Tibial nerve (tissue), 4 donors: ENCODE results near the gene RASGEF1B. TPM values are rescaled to one million over a fixed set of nuclear protein-coding genes. Genes with fewer than 3 reads are reported as not detected.
A peak's percentile ranks its signal among the peaks of the same experiment; 100 is the strongest.
"Not testable (repeated sequence)": the region's sequence is repeated elsewhere in the genome, so short reads cannot be mapped to it uniquely, and the experiment has no call there.

Experiments
- DNase-seq, 2 donors: peaks; one replicate each; pipeline ENCODE4 v3.0.0-alpha.2; 2019; ENCODE audit warnings: low spot score in 2 of 2
- H3K27ac ChIP-seq, 4 donors: fragments of 200-600 bp; sonication (generic) in 3 of 4; one replicate each; pipeline ENCODE4 v1.5.1; 2017 to 2019; ENCODE audit warnings: mild to moderate bottlenecking in 1 of 4
- H3K27me3 ChIP-seq, 2 donors: fragments of 200-600 bp; sonication (generic) in 1 of 2; one replicate each; pipeline versions ENCODE4 v1.5.1 to v1.6.0; 2017 to 2019
- H3K36me3 ChIP-seq, 3 donors: fragments of 200-600 bp; sonication (generic); one replicate each; pipeline ENCODE4 v1.5.1; 2018 to 2019
- H3K4me1 ChIP-seq, 4 donors: fragments of 200-600 bp; sonication (generic) in 3 of 4; one replicate each; pipeline ENCODE4 v1.5.1; 2017 to 2019
- H3K4me3 ChIP-seq, 4 donors: fragments of 200-600 bp; sonication (generic) in 3 of 4; one replicate each; pipeline ENCODE4 v1.5.1; 2017 to 2019; ENCODE audit warnings: mild to moderate bottlenecking in 1 of 4, moderate library complexity in 1 of 4
- H3K9me3 ChIP-seq, 4 donors: fragments of 200-600 bp; sonication (generic) in 3 of 4; one replicate each; pipeline ENCODE4 v1.5.1; 2017 to 2019
- EP300 ChIP-seq, 2 donors: sonication (generic); formaldehyde crosslinking; IDR thresholded peaks; one replicate each; pipeline ENCODE4 v1.6.1; 2017; ENCODE audit warnings: antibody characterized with exemption in 2 of 2, mild to moderate bottlenecking in 1 of 2
- POLR2A ChIP-seq, 2 donors: fragments of 450-650 bp; IDR thresholded peaks; one replicate each; pipeline ENCODE4 v1.6.1; 2017; ENCODE audit warnings: antibody characterized with exemption in 2 of 2, mild to moderate bottlenecking in 2 of 2, moderate library complexity in 2 of 2
- WGBS, 2 donors: methylation state at CpG; one replicate each; pipeline ENCODE4 v1.1.5; 2018; 5-methylcytosine and 5-hydroxymethylcytosine counted together
- total RNA-seq, 4 donors: library from RNA; depleted of rRNA; stranded (reverse); fragments of >200 nt; gene quantifications; one replicate each; pipeline ENCODE4 v1.1.0, GENCODE V29; 2016
- TF ChIP-seq, protein P1 (sequence below), 5 experiments: fragments of 200-600 bp in 3 of 5; fragments of 450-650 bp in 2 of 5; sonication (generic) in 3 of 5; IDR thresholded peaks; one replicate each; pipeline ENCODE4 v1.5.1; 2016 to 2019; ENCODE audit warnings: antibody characterized with exemption in 5 of 5, mild to moderate bottlenecking in 3 of 5, moderate library complexity in 2 of 5

The RASGEF1B gene
- total RNA-seq, 4 donors from 2014 or later = 12.4 to 32.8 (median 15.0) TPM

GRCh38 chr4:81490403-81491160 is 18.9 kb upstream of the RASGEF1B start:
- TF ChIP-seq, protein P1, sequence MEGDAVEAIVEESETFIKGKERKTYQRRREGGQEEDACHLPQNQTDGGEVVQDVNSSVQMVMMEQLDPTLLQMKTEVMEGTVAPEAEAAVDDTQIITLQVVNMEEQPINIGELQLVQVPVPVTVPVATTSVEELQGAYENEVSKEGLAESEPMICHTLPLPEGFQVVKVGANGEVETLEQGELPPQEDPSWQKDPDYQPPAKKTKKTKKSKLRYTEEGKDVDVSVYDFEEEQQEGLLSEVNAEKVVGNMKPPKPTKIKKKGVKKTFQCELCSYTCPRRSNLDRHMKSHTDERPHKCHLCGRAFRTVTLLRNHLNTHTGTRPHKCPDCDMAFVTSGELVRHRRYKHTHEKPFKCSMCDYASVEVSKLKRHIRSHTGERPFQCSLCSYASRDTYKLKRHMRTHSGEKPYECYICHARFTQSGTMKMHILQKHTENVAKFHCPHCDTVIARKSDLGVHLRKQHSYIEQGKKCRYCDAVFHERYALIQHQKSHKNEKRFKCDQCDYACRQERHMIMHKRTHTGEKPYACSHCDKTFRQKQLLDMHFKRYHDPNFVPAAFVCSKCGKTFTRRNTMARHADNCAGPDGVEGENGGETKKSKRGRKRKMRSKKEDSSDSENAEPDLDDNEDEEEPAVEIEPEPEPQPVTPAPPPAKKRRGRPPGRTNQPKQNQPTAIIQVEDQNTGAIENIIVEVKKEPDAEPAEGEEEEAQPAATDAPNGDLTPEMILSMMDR (IDR thresholded peaks at IDR 0.05) = no peak
- TF ChIP-seq EP300 (IDR thresholded peaks at IDR 0.05) (peak in 1 of 2 donors; percentile 11), POLR2A (IDR thresholded peaks at IDR 0.05) (no peak)
- Histone ChIP-seq H3K36me3 (no peaks in the 10 kb centered on the region), H3K4me3 (no peak overlapping the region), H3K27ac (no peak overlapping the region), H3K27me3 (no peaks in the 10 kb centered on the region), H3K9me3 (peaks cover 0 to 11% (median 0%) of the 10 kb centered on the region in 4 donors), H3K4me1 (peaks cover 0 to 14% (median 11%) of the 10 kb centered on the region in 4 donors)
- WGBS, 2 donors = 85% methylated on average over 2 of the region's 2 CpGs
- DNase-seq = no peak

- 87 to 91% methylated on average over 1 of the region's 1 CpG for WGBS, 2 donors
- TF ChIP-seq, protein P1 (IDR thresholded peaks at IDR 0.05) = no peak
- TF ChIP-seq EP300 (IDR thresholded peaks at IDR 0.05) (no peak), POLR2A (IDR thresholded peaks at IDR 0.05) (no peak)
- Histone ChIP-seq H3K27ac (no peak overlapping the region), H3K36me3 (no peaks in the 10 kb centered on the region), H3K4me1 (no peaks in the 10 kb centered on the region), H3K9me3 (peaks cover 0 to 4% (median 0%) of the 10 kb centered on the region in 4 donors), H3K4me3 (no peak overlapping the region), H3K27me3 (no peaks in the 10 kb centered on the region)
- no peak for DNase-seq
These were observed 14.8 kb upstream of the RASGEF1B start for GRCh38 chr4:81486502-81486901.

GRCh38 chr4:81485310-81485980 is 13.7 kb upstream of the RASGEF1B start:
- H3K27ac ChIP-seq = no peak overlapping the region
- no peak for DNase-seq
- H3K36me3 ChIP-seq = no peaks in the 10 kb centered on the region
- no peak overlapping the region for H3K4me3 ChIP-seq
- TF ChIP-seq EP300 (IDR thresholded peaks at IDR 0.05) (no peak), POLR2A (IDR thresholded peaks at IDR 0.05) (no peak)
- TF ChIP-seq, protein P1 (IDR thresholded peaks at IDR 0.05) = no peak
- H3K27me3 ChIP-seq = no peaks in the 10 kb centered on the region
- 61 to 67% methylated on average over 5 of the region's 5 CpGs for WGBS, 2 donors
- no peaks in the 10 kb centered on the region for H3K4me1 ChIP-seq
- no peaks in the 10 kb centered on the region for H3K9me3 ChIP-seq

GRCh38 chr4:81482326-81482725 is 10.6 kb upstream of the RASGEF1B start:
- 73 to 80% methylated on average over 3 of the region's 3 CpGs for WGBS, 2 donors
- no peaks in the 10 kb centered on the region for H3K27me3 ChIP-seq
- H3K27ac ChIP-seq = no peak overlapping the region
- no peaks in the 10 kb centered on the region for H3K9me3 ChIP-seq
- H3K4me1 ChIP-seq = no peaks in the 10 kb centered on the region
- no peak overlapping the region for H3K4me3 ChIP-seq
- peak in 1 of 2 donors; percentile 51 for TF ChIP-seq EP300 (IDR thresholded peaks at IDR 0.05)
- TF ChIP-seq POLR2A (IDR thresholded peaks at IDR 0.05) = no peak
- DNase-seq = no peak
- no peaks in the 10 kb centered on the region for H3K36me3 ChIP-seq

GRCh38 chr4:81481151-81481550 is 9.4 kb upstream of the RASGEF1B start:
- Histone ChIP-seq H3K4me3 (no peak overlapping the region), H3K4me1 (no peaks in the 10 kb centered on the region), H3K27ac (no peak overlapping the region), H3K27me3 (no peaks in the 10 kb centered on the region), H3K36me3 (no peaks in the 10 kb centered on the region), H3K9me3 (no peaks in the 10 kb centered on the region)
- WGBS, 2 donors = 65 to 74% methylated on average over 3 of the region's 3 CpGs
- no peak for TF ChIP-seq POLR2A (IDR thresholded peaks at IDR 0.05)
- TF ChIP-seq, protein P1 (IDR thresholded peaks at IDR 0.05) = no peak
- no peak for TF ChIP-seq EP300 (IDR thresholded peaks at IDR 0.05)
- no peak for DNase-seq

DNA sequence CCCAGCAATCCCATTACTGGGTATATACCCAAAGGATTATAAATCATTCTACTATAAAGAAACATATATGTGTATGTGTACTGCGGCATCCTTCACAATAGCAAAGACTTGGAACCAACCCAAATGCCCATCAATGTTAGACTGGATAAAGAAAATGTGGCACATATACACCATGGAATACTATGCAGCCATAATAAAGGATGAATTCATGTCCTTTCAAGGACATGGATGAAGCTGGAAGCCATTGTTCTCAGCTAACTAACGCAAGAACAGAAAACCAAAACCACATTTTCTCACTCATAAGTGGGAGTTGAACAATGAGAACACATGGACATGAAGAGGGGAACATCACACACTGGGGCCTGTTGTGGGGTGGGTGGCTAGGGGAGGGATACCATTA is 7.9 kb upstream of the RASGEF1B start:
- WGBS, 2 donors = 45 to 76% methylated on average over 2 of the region's 2 CpGs
- H3K36me3 ChIP-seq, H3K4me1 ChIP-seq: not testable (repeated sequence)

GRCh38 chr4:81473331-81474265 is 1.9 kb upstream of the RASGEF1B start:
- H3K9me3 ChIP-seq, H3K4me3 ChIP-seq, H3K36me3 ChIP-seq, DNase-seq, H3K27me3 ChIP-seq: not testable (repeated sequence)
- 81 to 84% methylated on average over 15 to 19 of the region's 19 CpGs for WGBS, 2 donors
- Histone ChIP-seq H3K4me1 (peaks cover 0 to 38% (median 8%) of the 10 kb centered on the region in 4 donors), H3K27ac (peak overlapping the region in 2 of 4 donors; percentile 92 to 96)

More for the DNA sequence above, 7.9 kb upstream of the RASGEF1B start:
- not testable (repeated sequence) for H3K27ac ChIP-seq, H3K9me3 ChIP-seq, H3K4me3 ChIP-seq, H3K27me3 ChIP-seq, DNase-seq
